A673 (cell line): ENCODE data around the gene CERS6. TPM values are rescaled to one million over a fixed set of nuclear protein-coding genes. Genes with fewer than 3 reads are reported as not detected.

Experiments used
- BruUV-seq: library from RNA; stranded (reverse); fragments of 400-500 nt; replicated peaks from 2 replicates; lab custom pipeline; 2021; lab: Mats Ljungman, UMichigan
- CTCF ChIA-PET: fragments of 300-600 bp; sonication (Branson Sonifier 250); formaldehyde crosslinking; loops from one replicate; lab custom pipeline; 2022; ENCODE audit warnings: antibody characterized with exemption; lab: Charles Lee
- POLR2A ChIA-PET: fragments of 300-600 bp; sonication (Branson Sonifier 250); formaldehyde crosslinking; loops from one replicate; lab custom pipeline; 2022; ENCODE audit warnings: antibody characterized with exemption; ENCODE audit not compliant: low non-redundant PET; lab: Charles Lee
- DNase-seq: peaks from one replicate; pipeline ENCODE4 v3.0.0-alpha.2; 2015; ENCODE audit warnings: low spot score
- H3K27ac ChIP-seq: fragments of 200-600 bp; sonication (generic); 2 replicates; pipeline ENCODE4 v1.5.1; 2016; ENCODE audit warnings: mixed run types, low read depth, mild to moderate bottlenecking, mixed read lengths, antibody characterized with exemption, low read length; ENCODE audit not compliant: poor library complexity, severe bottlenecking
- H3K27me3 ChIP-seq: fragments of 200-600 bp; sonication (generic); replicated peaks from 2 replicates; pipeline ENCODE4 v1.6.1; 2017; ENCODE audit warnings: mixed run types, low read depth, mild to moderate bottlenecking, mixed read lengths, antibody characterized with exemption, low read length; ENCODE audit not compliant: insufficient read depth, poor library complexity
- H3K36me3 ChIP-seq: fragments of 200-600 bp; sonication (generic); 2 replicates; pipeline ENCODE4 v1.6.1; 2016; ENCODE audit warnings: mixed run types, mild to moderate bottlenecking, mixed read lengths, antibody characterized with exemption, low read length; ENCODE audit not compliant: insufficient read depth, poor library complexity, severe bottlenecking
- H3K4me1 ChIP-seq: fragments of 200-600 bp; sonication (generic); 2 replicates; pipeline ENCODE4 v1.6.1; 2017; ENCODE audit warnings: mixed run types, mild to moderate bottlenecking, mixed read lengths, antibody characterized with exemption, low read length; ENCODE audit not compliant: insufficient read depth, poor library complexity, severe bottlenecking
- H3K4me3 ChIP-seq: fragments of 200-600 bp; sonication (generic); 2 replicates; pipeline ENCODE4 v1.5.1; 2016; ENCODE audit warnings: low read depth, mixed run types, mild to moderate bottlenecking, mixed read lengths, low read length; ENCODE audit not compliant: poor library complexity, severe bottlenecking
- H3K9me3 ChIP-seq: fragments of 200-600 bp; sonication (generic); 2 replicates; pipeline ENCODE4 v1.6.1; 2016; ENCODE audit warnings: mixed run types, low read depth, mild to moderate bottlenecking, mixed read lengths, antibody characterized with exemption, low read length; ENCODE audit not compliant: poor library complexity, severe bottlenecking
- EZH2 ChIP-seq: fragments of 200-600 bp; sonication (generic); IDR thresholded peaks from 2 replicates; pipeline ENCODE4 v1.6.1; 2017; ENCODE audit warnings: borderline replicate concordance, low read depth, mild to moderate bottlenecking, mixed read lengths, antibody characterized with exemption, low read length; ENCODE audit not compliant: poor library complexity, severe bottlenecking
- intact Hi-C: fragments of 100-400 bp; cut with micrococcal nuclease; formaldehyde crosslinking; loops from one replicate; pipeline ENCODE4 v1.10.0; 2022; ENCODE audit not compliant: unreplicated experiment
- total RNA-seq: library from RNA; stranded (reverse); gene quantifications from 2 replicates; pipeline ENCODE4 v1.2.3, GENCODE V29; 2021
- TF ChIP-seq, protein P1 (sequence below): fragments of 300-800, 200-600 bp; sonication (generic); conservative IDR thresholded peaks from 2 replicates; pipeline ENCODE4 v1.5.1; 2017; ENCODE audit warnings: low read depth, mild to moderate bottlenecking, antibody characterized with exemption, low read length, moderate library complexity, mixed read lengths

CERS6 gene
- total RNA-seq, 1 experiment from 2014 or later = 12.4 TPM

DNA sequence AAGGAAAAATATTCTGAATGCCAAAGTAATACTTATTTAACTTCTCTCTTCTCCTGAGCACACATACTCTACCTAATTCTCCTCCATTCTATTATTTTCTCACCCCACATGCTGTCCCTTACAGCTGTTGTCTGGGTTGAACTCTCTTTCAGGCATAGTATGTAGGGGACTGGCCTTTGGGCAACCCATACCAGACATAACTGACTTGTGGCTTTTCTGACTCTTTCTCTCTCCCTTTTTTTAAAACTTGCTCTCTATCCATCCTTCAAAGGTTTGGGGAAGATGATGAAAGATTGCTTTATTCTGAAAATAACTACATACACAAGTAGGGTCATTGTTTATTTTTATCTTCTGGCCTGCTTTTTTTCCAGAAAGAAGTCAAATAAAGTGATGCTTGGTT is 276.4 kb downstream of the CERS6 start:
- no peaks in the 10 kb centered on the region for H3K36me3 ChIP-seq
- POLR2A ChIA-PET = no interaction called here
- H3K27me3 ChIP-seq = no peaks in the 10 kb centered on the region
- no peak overlapping the region for H3K4me3 ChIP-seq
- no peak for DNase-seq
- CTCF ChIA-PET = no interaction called here
- BruUV-seq = no TSS peak
- no peaks in the 10 kb centered on the region for H3K9me3 ChIP-seq
- intact Hi-C loops = no loop called here
- H3K4me1 ChIP-seq = peaks cover 10% of the 10 kb centered on the region
- TF ChIP-seq EZH2 = no peak
- TF ChIP-seq, protein P1, sequence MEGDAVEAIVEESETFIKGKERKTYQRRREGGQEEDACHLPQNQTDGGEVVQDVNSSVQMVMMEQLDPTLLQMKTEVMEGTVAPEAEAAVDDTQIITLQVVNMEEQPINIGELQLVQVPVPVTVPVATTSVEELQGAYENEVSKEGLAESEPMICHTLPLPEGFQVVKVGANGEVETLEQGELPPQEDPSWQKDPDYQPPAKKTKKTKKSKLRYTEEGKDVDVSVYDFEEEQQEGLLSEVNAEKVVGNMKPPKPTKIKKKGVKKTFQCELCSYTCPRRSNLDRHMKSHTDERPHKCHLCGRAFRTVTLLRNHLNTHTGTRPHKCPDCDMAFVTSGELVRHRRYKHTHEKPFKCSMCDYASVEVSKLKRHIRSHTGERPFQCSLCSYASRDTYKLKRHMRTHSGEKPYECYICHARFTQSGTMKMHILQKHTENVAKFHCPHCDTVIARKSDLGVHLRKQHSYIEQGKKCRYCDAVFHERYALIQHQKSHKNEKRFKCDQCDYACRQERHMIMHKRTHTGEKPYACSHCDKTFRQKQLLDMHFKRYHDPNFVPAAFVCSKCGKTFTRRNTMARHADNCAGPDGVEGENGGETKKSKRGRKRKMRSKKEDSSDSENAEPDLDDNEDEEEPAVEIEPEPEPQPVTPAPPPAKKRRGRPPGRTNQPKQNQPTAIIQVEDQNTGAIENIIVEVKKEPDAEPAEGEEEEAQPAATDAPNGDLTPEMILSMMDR = no peak
- no peak overlapping the region for H3K27ac ChIP-seq

DNA sequence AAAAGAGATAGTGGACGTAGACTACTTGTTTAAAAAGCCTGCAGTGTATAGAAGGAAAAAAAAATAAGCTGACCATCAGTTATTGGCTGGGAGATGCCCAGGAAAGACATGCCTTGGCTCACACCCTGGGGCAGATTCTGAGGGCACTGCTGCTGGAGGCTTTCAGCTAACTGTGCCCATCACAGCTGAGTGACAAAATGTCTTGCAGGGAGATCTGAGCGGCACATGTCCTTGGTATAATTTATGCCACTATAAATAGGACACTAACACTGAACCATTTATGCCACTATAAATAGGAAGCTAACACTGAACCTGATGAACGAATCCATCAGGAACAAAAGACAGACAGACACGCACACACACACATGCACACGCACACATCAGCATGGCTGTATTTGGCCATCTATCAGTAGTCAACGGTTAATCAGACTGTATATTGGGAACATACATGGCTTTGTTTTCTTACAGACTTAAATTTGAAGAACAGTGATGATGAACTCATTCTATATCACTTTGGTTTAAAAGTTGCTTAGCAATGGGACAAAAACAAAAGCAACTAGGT is 278.2 kb downstream of the CERS6 start:
- Histone ChIP-seq H3K27me3 (no peaks in the 10 kb centered on the region), H3K4me3 (no peak overlapping the region), H3K9me3 (no peaks in the 10 kb centered on the region), H3K4me1 (peaks cover 10% of the 10 kb centered on the region), H3K36me3 (no peaks in the 10 kb centered on the region), H3K27ac (no peak overlapping the region)
- no TSS peak for BruUV-seq
- TF ChIP-seq, protein P1 = no peak
- TF ChIP-seq EZH2 = no peak
- POLR2A ChIA-PET = no interaction called here
- CTCF ChIA-PET = no interaction called here
- DNase-seq = no peak
- intact Hi-C loops = no loop called here

DNA sequence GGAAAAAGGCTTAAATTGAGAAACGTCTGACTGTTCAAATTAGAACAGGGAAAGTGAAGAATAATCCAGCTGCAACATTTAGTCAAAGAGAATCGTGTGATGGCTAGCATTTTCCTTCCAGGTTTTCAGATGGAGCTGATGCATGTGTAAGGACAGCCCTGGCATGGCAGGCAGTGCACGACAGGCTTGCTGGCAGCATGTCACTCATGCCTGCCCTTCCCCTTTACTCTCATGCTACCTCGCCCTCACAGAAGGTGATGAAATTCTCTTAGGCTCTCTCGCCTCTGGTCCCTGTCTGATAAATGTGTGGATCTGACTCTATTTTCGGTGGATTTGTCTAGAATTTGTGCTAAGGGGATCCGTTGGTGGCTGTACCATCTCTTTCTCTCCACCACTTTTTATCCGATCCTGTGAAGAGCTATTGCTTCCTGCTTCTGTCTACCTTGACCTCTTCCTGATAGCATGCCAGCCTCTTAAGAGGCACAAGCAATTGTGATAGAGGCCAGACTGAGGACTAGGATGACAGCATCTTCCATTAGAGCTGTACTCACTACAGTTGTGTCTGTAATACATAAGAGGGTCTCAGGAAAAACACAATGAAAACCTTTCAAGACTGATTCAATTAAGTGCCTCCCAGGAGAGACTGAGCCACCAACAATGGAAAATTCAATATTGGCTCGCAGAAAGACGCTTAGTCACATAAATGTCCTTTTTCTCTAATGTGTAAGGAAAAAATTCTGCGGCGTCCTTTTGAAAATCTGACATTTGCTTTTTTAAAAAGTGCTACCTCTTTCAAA is 280.8 kb downstream of the CERS6 start:
- CTCF ChIA-PET = no interaction called here
- no TSS peak for BruUV-seq
- intact Hi-C loops = no loop called here

More for the DNA sequence above, 280.8 kb downstream of the CERS6 start:
- H3K4me3 ChIP-seq = no peak overlapping the region
- H3K4me1 ChIP-seq = no peaks in the 10 kb centered on the region
- no peaks in the 10 kb centered on the region for H3K9me3 ChIP-seq
- DNase-seq = no peak
- no peaks in the 10 kb centered on the region for H3K27me3 ChIP-seq
- POLR2A ChIA-PET = no interaction called here
- no peak overlapping the region for H3K27ac ChIP-seq
- H3K36me3 ChIP-seq = no peaks in the 10 kb centered on the region
- TF ChIP-seq EZH2 = no peak
